ENCODE data around the gene RBMS1.

The RBMS1 gene

GRCh38 chr2:160433466-160434140 lies 60.0 kb downstream of the RBMS1 start:
- no peak overlapping the region for H3K4me3 ChIP-seq (ENCODE audit: low read length)
- no peaks in the 10 kb centered on the region for H3K9me2 ChIP-seq (replicated peaks; ENCODE audit: insufficient read depth, low read length)
- no peak for DNase-seq
- H3K9ac ChIP-seq (ENCODE audit: low read length) = no peak overlapping the region
- no peak overlapping the region for H2AFZ ChIP-seq (ENCODE audit: low read length)
- H4K20me1 ChIP-seq (ENCODE audit: insufficient read depth, low read length) = no peaks in the 10 kb centered on the region
- TF ChIP-seq CTCF (IDR thresholded peaks at IDR 0.05; ENCODE audit: low read length) (no peak), EZH2 (optimal IDR thresholded peaks at IDR 0.05; ENCODE audit: low read depth, low read length) (no peak), EZH2phosphoT487 (IDR thresholded peaks at IDR 0.05; ENCODE audit: low read length) (no peak)
- no peaks in the 10 kb centered on the region for H3K27me3 ChIP-seq (replicated peaks; ENCODE audit: insufficient read depth, low read length)
- no peaks in the 10 kb centered on the region for H3K79me2 ChIP-seq (ENCODE audit: low read length)
- peaks cover 2% of the 10 kb centered on the region; the same call in 1 of the 2 replicates for H3F3A ChIP-seq (ENCODE audit: insufficient read depth, low read length)
- no peak overlapping the region for H3K27ac ChIP-seq (ENCODE audit: low read length)
- H3K4me2 ChIP-seq (ENCODE audit: low read depth, low read length) = no peak overlapping the region
- H3K9me3 ChIP-seq (replicated peaks; ENCODE audit: insufficient read depth, low read length) = no peaks in the 10 kb centered on the region
- peaks cover 19% of the 10 kb centered on the region for H3K4me1 ChIP-seq (ENCODE audit: low read length)
- no peaks in the 10 kb centered on the region for H3K36me3 ChIP-seq (replicated peaks; ENCODE audit: insufficient read depth, low read length)

- Histone ChIP-seq H3K4me1 (ENCODE audit: low read length) (peaks cover 23% of the 10 kb centered on the region), H3K79me2 (ENCODE audit: low read length) (no peaks in the 10 kb centered on the region), H3K27me3 (replicated peaks; ENCODE audit: insufficient read depth, low read length) (no peaks in the 10 kb centered on the region), H3K4me3 (ENCODE audit: low read length) (no peak overlapping the region), H3K36me3 (replicated peaks; ENCODE audit: insufficient read depth, low read length) (no peaks in the 10 kb centered on the region), H3K9me3 (replicated peaks; ENCODE audit: insufficient read depth, low read length) (no peaks in the 10 kb centered on the region), H3K9ac (ENCODE audit: low read length) (no peak overlapping the region), H2AFZ (ENCODE audit: low read length) (no peak overlapping the region), H3F3A (ENCODE audit: insufficient read depth, low read length) (peaks cover 12% of the 10 kb centered on the region), H3K27ac (ENCODE audit: low read length) (no peak overlapping the region), H4K20me1 (ENCODE audit: insufficient read depth, low read length) (no peaks in the 10 kb centered on the region), H3K4me2 (ENCODE audit: low read depth, low read length) (no peak overlapping the region), H3K9me2 (replicated peaks; ENCODE audit: insufficient read depth, low read length) (no peaks in the 10 kb centered on the region)
- no peak for DNase-seq
- no peak for TF ChIP-seq CTCF (IDR thresholded peaks at IDR 0.05; ENCODE audit: low read length)
- TF ChIP-seq EZH2phosphoT487 (IDR thresholded peaks at IDR 0.05; ENCODE audit: low read length) = no peak
Observed at GRCh38 chr2:160432633-160433032, 61.0 kb downstream of the RBMS1 start.

- TF ChIP-seq EZH2phosphoT487 (IDR thresholded peaks at IDR 0.05; ENCODE audit: low read length) = no peak
- no peak for TF ChIP-seq CTCF (IDR thresholded peaks at IDR 0.05; ENCODE audit: low read length)
- TF ChIP-seq EZH2 (optimal IDR thresholded peaks at IDR 0.05; ENCODE audit: low read depth, low read length) = no peak
- H3K4me1 ChIP-seq (ENCODE audit: low read length) = peaks cover 25% of the 10 kb centered on the region
- no peaks in the 10 kb centered on the region for H3K9me3 ChIP-seq (replicated peaks; ENCODE audit: insufficient read depth, low read length)
- H4K20me1 ChIP-seq (ENCODE audit: insufficient read depth, low read length) = no peaks in the 10 kb centered on the region
- H2AFZ ChIP-seq (ENCODE audit: low read length) = no peak overlapping the region
- no peak overlapping the region for H3K9ac ChIP-seq (ENCODE audit: low read length)
- peaks cover 19% of the 10 kb centered on the region for H3F3A ChIP-seq (ENCODE audit: insufficient read depth, low read length)
- H3K27ac ChIP-seq (ENCODE audit: low read length) = no peak overlapping the region
- no peak overlapping the region for H3K4me2 ChIP-seq (ENCODE audit: low read depth, low read length)
- H3K27me3 ChIP-seq (replicated peaks; ENCODE audit: insufficient read depth, low read length) = no peaks in the 10 kb centered on the region
- no peaks in the 10 kb centered on the region for H3K9me2 ChIP-seq (replicated peaks; ENCODE audit: insufficient read depth, low read length)
- H3K4me3 ChIP-seq (ENCODE audit: low read length) = no peak overlapping the region
- no peaks in the 10 kb centered on the region for H3K79me2 ChIP-seq (ENCODE audit: low read length)
- H3K36me3 ChIP-seq (replicated peaks; ENCODE audit: insufficient read depth, low read length) = no peaks in the 10 kb centered on the region
- DNase-seq = peak; percentile 16
Observed at GRCh38 chr2:160431441-160431840, 62.2 kb downstream of the RBMS1 start.

Measured in MM.1S (cell line).